Common myeloid progenitor, CD34-positive (primary cell): ENCODE data around the gene B3GALNT2.

ENCODE experiments used
- CTCF ChIA-PET: fragments of 350-600 bp; sonication (Branson Sonifier 250); formaldehyde crosslinking; loops from one replicate; lab custom pipeline; 2021; ENCODE audit warnings: antibody characterized with exemption; lab: Charles Lee
- POLR2A ChIA-PET: fragments of 350-600 bp; sonication (Branson Sonifier 250); formaldehyde crosslinking; loops from one replicate; lab custom pipeline; 2021; ENCODE audit warnings: antibody characterized with exemption; lab: Charles Lee
- DNase-seq, 3 donors: peaks; one replicate each; pipeline versions ENCODE4 v3.0.0 to v3.0.0-alpha.2; 2013
- H3K27ac ChIP-seq, 2 experiments: 1 replicate in 1 of 2; 2 replicates in 1 of 2; pipeline ENCODE4 v1.7.0; 2013; ENCODE audit warnings: inconsistent platforms in 2 of 2, low read length in 2 of 2, mild to moderate bottlenecking in 2 of 2, low read depth in 1 of 2, moderate library complexity in 1 of 2; ENCODE audit not compliant: severe bottlenecking in 2 of 2, insufficient read depth in 1 of 2, poor library complexity in 1 of 2
- H3K27me3 ChIP-seq, 5 experiments: replicated peaks in 2 of 5; 1 replicate in 3 of 5; 2 replicates in 2 of 5; pipeline versions ENCODE4 v1.6.1 to v1.7.0; 2013; ENCODE audit warnings: low read length in 4 of 5, mild to moderate bottlenecking in 2 of 5, moderate library complexity in 2 of 5, inconsistent platforms in 1 of 5; ENCODE audit not compliant: insufficient read depth in 5 of 5, control insufficient read depth in 4 of 5
- H3K36me3 ChIP-seq, 4 experiments: 1 replicate in 2 of 4; 2 replicates in 2 of 4; pipeline versions ENCODE4 v1.6.1 to v1.7.0; 2013; ENCODE audit warnings: low read length in 3 of 4, control low read depth in 1 of 4, mild to moderate bottlenecking in 1 of 4; ENCODE audit not compliant: control insufficient read depth in 4 of 4, insufficient read depth in 4 of 4
- H3K4me1 ChIP-seq, 4 experiments: 1 replicate in 3 of 4; 2 replicates in 1 of 4; pipeline versions ENCODE4 v1.6.1 to v1.7.1; 2013; ENCODE audit warnings: low read length in 3 of 4, mild to moderate bottlenecking in 3 of 4, control low read depth in 1 of 4, inconsistent platforms in 1 of 4, moderate library complexity in 1 of 4; ENCODE audit not compliant: control insufficient read depth in 4 of 4, insufficient read depth in 4 of 4; ENCODE audit errors: control extremely low read depth in 1 of 4
- H3K4me3 ChIP-seq, 7 experiments: 1 replicate in 4 of 7; 2 replicates in 3 of 7; pipeline versions ENCODE4 v1.5.1 to v1.7.0; 2013; ENCODE audit warnings: mild to moderate bottlenecking in 7 of 7, low read length in 6 of 7, moderate library complexity in 6 of 7, inconsistent platforms in 2 of 7, low read depth in 2 of 7, control low read depth in 1 of 7; ENCODE audit not compliant: insufficient read depth in 4 of 7, control insufficient read depth in 1 of 7; ENCODE audit errors: extremely low read depth in 1 of 7
- H3K9me3 ChIP-seq, 5 experiments: 1 replicate in 4 of 5; 2 replicates in 1 of 5; pipeline versions ENCODE4 v1.6.1 to v1.7.1; 2013; ENCODE audit warnings: low read length in 4 of 5, mild to moderate bottlenecking in 2 of 5, inconsistent platforms in 1 of 5, low read depth in 1 of 5, moderate library complexity in 1 of 5; ENCODE audit not compliant: control insufficient read depth in 4 of 5, insufficient read depth in 2 of 5; ENCODE audit errors: control extremely low read depth in 1 of 5
- WGBS: methylation state at CpG from one replicate; pipeline ENCODE4 v1.1.5; 2013; ENCODE audit not compliant: insufficient coverage; 5-methylcytosine and 5-hydroxymethylcytosine counted together

The B3GALNT2 gene

GRCh38 chr1:235503403-235504121, 690 bp downstream of the B3GALNT2 start:
- ChIA-PET POLR2A (interaction anchor here (0.9 kb wide), 1 partner anchor 10 kb away, joined by 3 read pairs; no protein-coding TSS in a partner anchor), CTCF (interaction anchor here (1.2 kb wide), 1 partner anchor 10 kb away, joined by 3 read pairs; no protein-coding TSS in a partner anchor)
- Histone ChIP-seq H3K36me3 (no peaks in the 10 kb centered on the region), H3K4me1 (peaks cover 5 to 26% (median 15%) of the 10 kb centered on the region in 4 experiments), H3K9me3 (no peaks in the 10 kb centered on the region), H3K4me3 (peak overlapping the region; percentile 52 to 95 (median 76)), H3K27ac (peak overlapping the region in 1 of 2 experiments; percentile 61), H3K27me3 (peaks cover 0 to 4% (median 0%) of the 10 kb centered on the region in 5 experiments)
- DNase-seq: peak; percentile 46 to 72 (median 65)
- WGBS: under 1% methylated on average over 44 of the region's 49 CpGs

- ChIA-PET CTCF (interaction anchor here (1.2 kb wide), 1 partner anchor 11 kb away, joined by 3 read pairs; no protein-coding TSS in a partner anchor), POLR2A (interaction anchor here (0.6 to 0.9 kb wide), 2 partner anchors 9 to 188 kb away, joined by 3 to 4 read pairs; no protein-coding TSS in a partner anchor)
- Histone ChIP-seq H3K4me3 (peak overlapping the region in 6 of 7 experiments; percentile 74 to 95 (median 76)), H3K27me3 (no peaks in the 10 kb centered on the region), H3K9me3 (no peaks in the 10 kb centered on the region), H3K27ac (peak overlapping the region in 1 of 2 experiments; percentile 61), H3K4me1 (peaks cover 5 to 26% (median 15%) of the 10 kb centered on the region in 4 experiments), H3K36me3 (no peaks in the 10 kb centered on the region)
- 38% methylated on average over 4 of the region's 5 CpGs for WGBS
- DNase-seq: peak in 2 of 3 donors; percentile 33 to 41
These were observed 1.4 kb downstream of the B3GALNT2 start for GRCh38 chr1:235502601-235503402.

- H3K9me3 ChIP-seq: no peaks in the 10 kb centered on the region
- peaks cover 5 to 26% (median 15%) of the 10 kb centered on the region in 4 experiments for H3K4me1 ChIP-seq
- H3K4me3 ChIP-seq: no peak overlapping the region
- ChIA-PET POLR2A (no interaction called here), CTCF (interaction anchor here (0.6 kb wide), 1 partner anchor 277 kb away, joined by 3 read pairs; no protein-coding TSS in a partner anchor)
- no peaks in the 10 kb centered on the region for H3K36me3 ChIP-seq
- H3K27me3 ChIP-seq: no peaks in the 10 kb centered on the region
- no peak overlapping the region for H3K27ac ChIP-seq
- 93% methylated on average over 2 of the region's 5 CpGs for WGBS
- DNase-seq: no peak
These were observed 3.2 kb downstream of the B3GALNT2 start for GRCh38 chr1:235500971-235501540.

- no peak for DNase-seq
- no peak overlapping the region for H3K4me3 ChIP-seq
- H3K27ac ChIP-seq: no peak overlapping the region
- no peaks in the 10 kb centered on the region for H3K4me1 ChIP-seq
- no CpG with 5 or more reads among the region's 2 CpGs for WGBS
- no peaks in the 10 kb centered on the region for H3K9me3 ChIP-seq
- ChIA-PET POLR2A (no interaction called here), CTCF (interaction anchor here (1.6 kb wide), 1 partner anchor 23 kb away, joined by 4 read pairs; no protein-coding TSS in a partner anchor)
- no peaks in the 10 kb centered on the region for H3K27me3 ChIP-seq
- peaks cover 10 to 27% (median 14%) of the 10 kb centered on the region in 4 experiments for H3K36me3 ChIP-seq
These were observed 8.7 kb downstream of the B3GALNT2 start for GRCh38 chr1:235495551-235495950.

- H3K4me1 ChIP-seq: no peaks in the 10 kb centered on the region
- ChIA-PET CTCF (interaction anchor here (0.6 to 1.6 kb wide), 2 partner anchors 23 to 368 kb away, joined by 3 to 4 read pairs; no protein-coding TSS in a partner anchor), POLR2A (no interaction called here)
- H3K27ac ChIP-seq: no peak overlapping the region
- no peak overlapping the region for H3K4me3 ChIP-seq
- H3K9me3 ChIP-seq: no peaks in the 10 kb centered on the region
- WGBS: no CpG with 5 or more reads among the region's 5 CpGs
- no peaks in the 10 kb centered on the region for H3K27me3 ChIP-seq
- peaks cover 10 to 27% (median 14%) of the 10 kb centered on the region in 4 experiments for H3K36me3 ChIP-seq
- no peak for DNase-seq
These were observed 9.2 kb downstream of the B3GALNT2 start for GRCh38 chr1:235495030-235495429.

GRCh38 chr1:235494531-235494930, 9.7 kb downstream of the B3GALNT2 start:
- Histone ChIP-seq H3K4me1 (no peaks in the 10 kb centered on the region), H3K4me3 (no peak overlapping the region), H3K36me3 (peaks cover 10 to 27% (median 14%) of the 10 kb centered on the region in 4 experiments), H3K27me3 (no peaks in the 10 kb centered on the region), H3K27ac (no peak overlapping the region), H3K9me3 (no peaks in the 10 kb centered on the region)
- POLR2A ChIA-PET: no interaction called here
- WGBS: 96% methylated on average over 4 of the region's 9 CpGs
- CTCF ChIA-PET: interaction anchor here (0.6 to 1.6 kb wide), 2 partner anchors 22 to 369 kb away, joined by 3 to 4 read pairs; no protein-coding TSS in a partner anchor
- DNase-seq: no peak
